GM15510 (cell line): Measurements from ENCODE around the gene SPDYC.

Experiments
- POLR2A ChIP-seq: IDR thresholded peaks from 3 replicates; pipeline ENCODE4 v1.6.1; 2011; ENCODE audit warnings: borderline replicate concordance; ENCODE audit not compliant: insufficient read length; ENCODE audit errors: extremely low read depth

The SPDYC gene

GRCh38 chr11:65182258-65183170 lies 12.5 kb downstream of the SPDYC start:
- no peak for TF ChIP-seq POLR2A

GRCh38 chr11:65183201-65183891 lies 13.3 kb downstream of the SPDYC start:
- TF ChIP-seq POLR2A, result no peak

DNA sequence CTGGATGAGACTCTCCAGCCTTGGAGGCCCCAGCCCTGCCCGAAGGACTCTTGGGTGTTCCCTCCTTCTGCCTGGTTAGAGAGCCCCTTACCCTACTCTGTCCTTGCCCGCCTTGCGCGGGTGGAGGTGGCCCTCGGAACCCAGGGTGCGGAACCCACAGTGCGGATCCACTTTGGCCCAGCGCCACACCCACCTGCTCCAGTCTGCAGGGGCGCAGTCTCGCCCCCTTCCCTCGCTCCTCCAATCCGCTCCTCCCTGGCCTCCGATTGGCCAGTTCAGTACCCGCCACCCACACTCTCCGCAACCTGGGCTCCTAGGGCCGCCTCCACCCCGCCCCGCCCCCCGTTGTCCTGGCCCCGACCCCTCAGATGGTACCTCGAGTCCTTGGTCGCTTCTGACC lies 14.1 kb downstream of the SPDYC start:
- TF ChIP-seq POLR2A, result no peak

DNA sequence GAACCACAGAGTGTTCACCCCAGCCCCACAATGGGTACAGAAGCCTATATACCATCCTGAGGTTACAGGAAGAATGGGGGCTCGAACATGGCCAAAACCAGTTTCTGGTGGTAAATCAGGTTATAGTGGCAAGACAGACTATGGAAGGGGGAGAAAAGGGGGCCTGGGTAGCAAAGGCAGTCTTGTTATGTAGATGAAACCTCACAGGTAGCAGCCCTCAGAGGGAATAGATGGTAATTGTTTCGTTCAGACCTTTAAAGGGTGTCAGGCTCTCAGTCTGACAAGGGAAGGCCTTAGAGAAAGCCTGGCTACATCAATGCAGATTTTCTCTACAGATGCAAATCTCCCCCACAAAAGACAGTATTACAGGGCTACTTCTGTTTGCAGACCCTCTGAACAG lies 15.1 kb downstream of the SPDYC start:
- no peak for TF ChIP-seq POLR2A

DNA sequence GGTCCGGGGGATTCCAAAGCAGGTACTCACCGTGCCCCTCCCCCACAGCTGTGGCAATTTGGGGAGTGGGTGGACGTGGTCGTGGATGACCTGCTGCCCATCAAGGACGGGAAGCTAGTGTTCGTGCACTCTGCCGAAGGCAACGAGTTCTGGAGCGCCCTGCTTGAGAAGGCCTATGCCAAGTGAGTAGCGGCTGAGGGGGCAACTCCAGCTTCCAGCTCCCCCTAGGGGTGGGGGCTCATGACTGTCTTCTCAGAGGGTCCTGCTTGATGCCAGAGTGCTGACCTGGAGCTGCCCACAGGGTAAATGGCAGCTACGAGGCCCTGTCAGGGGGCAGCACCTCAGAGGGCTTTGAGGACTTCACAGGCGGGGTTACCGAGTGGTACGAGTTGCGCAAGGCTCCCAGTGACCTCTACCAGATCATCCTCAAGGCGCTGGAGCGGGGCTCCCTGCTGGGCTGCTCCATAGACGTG lies 15.9 kb downstream of the SPDYC start:
- no peak for TF ChIP-seq POLR2A

DNA sequence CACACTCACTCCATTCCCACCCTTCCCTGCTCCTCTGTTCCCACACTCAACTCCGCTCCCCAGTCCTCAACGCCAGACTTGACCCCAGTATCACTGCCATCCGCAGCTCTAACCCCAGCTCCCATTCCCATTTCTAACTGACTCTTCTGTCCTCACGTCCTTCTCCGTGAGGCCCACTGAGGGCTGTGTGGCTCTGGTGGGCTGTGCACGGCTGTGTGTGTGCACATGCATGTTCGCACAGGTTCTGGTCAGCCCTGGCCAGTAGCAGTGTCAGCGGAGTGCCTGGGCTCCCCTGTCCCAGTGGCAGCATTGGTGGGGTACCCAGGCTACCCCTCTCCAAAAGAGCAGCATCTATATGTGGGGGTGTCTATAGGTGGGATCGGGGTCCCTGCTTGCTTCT lies 16.7 kb downstream of the SPDYC start:
- TF ChIP-seq POLR2A, result no peak

- TF ChIP-seq POLR2A, result no peak
Observed at GRCh38 chr11:65187146-65187675, 17.2 kb downstream of the SPDYC start.

- no peak for TF ChIP-seq POLR2A
Observed at GRCh38 chr11:65187971-65188461, 18.0 kb downstream of the SPDYC start.

DNA sequence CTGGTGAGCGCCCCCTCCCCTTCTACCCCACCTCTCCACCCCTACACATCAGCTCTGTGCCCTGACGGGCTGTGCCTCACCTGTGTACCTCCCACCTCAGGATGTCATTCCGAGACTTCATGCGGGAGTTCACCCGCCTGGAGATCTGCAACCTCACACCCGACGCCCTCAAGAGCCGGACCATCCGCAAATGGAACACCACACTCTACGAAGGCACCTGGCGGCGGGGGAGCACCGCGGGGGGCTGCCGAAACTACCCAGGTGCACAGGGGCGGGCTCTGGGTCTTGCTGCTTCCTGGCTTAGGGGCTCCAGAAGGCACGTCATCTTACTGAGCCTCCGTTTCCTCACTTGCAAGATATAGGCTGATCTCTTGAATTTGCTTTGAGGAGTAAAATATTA lies 18.5 kb downstream of the SPDYC start:
- no peak for TF ChIP-seq POLR2A

GRCh38 chr11:65189191-65189590 lies 19.2 kb downstream of the SPDYC start:
- TF ChIP-seq POLR2A, result no peak

DNA sequence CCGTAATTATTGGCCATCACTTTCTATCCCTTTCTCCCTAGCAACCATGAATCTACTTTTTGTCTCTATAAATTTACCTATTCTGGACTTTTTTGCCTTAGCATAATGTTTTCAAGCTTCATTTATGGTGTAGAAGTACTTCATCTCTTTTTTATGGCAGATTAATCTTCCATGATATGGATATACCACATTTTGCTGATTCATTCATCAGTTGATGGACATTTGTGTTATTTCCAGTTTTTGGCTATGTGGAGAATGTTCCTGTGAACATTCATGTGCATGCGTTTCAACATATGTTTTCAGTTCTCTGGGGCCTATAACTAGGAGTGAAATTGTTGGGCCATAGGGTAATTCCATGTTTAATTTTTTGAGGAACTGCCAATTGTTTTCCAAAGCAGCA lies 24.5 kb downstream of the SPDYC start:
- TF ChIP-seq POLR2A, result no peak

DNA sequence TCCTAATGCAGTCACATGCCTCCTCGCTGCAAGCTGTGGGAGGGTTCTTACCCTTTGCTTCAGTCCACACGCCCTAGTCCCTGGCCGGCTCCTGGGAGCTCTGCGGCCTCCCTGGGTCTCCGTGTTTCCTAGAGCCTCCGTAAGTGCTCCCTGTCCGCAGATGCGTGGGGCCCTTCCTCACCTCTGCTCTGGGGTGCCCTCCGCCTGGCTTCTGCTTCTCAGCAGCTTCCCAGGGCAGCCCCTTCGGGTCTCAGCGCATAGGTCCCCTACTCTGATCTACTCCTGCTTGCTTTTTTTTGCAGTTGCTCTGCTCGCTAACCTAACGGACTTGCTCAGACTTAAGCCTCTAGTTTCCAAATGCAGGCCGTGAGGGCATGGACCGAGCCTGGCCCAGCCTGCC lies 34.1 kb downstream of the SPDYC start:
- no peak for TF ChIP-seq POLR2A

- TF ChIP-seq POLR2A, result no peak
Observed at GRCh38 chr11:65204646-65205601, 34.9 kb downstream of the SPDYC start.

DNA sequence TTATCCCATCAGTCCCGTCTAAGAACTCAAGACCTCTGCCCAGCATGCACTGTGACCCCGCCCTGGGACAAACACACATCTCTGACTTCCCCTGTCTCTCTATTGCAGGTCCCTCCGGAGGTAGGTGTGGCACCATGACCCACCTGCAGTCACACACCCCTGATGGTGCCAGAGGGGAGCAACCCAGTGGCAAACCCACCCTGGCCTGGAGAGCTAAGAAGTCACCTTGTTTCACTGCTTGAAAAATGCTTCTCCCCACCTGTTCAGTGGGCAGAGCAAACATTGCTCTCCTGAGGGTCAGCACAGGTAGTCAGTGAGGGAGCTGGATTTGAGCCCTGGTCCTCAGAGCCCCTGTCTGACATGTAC lies 35.6 kb downstream of the SPDYC start:
- TF ChIP-seq POLR2A, result no peak
